Measurements from ENCODE around the gene COA5. TPM values are rescaled to one million over a fixed set of nuclear protein-coding genes. Genes with fewer than 3 reads are reported as not detected.
A peak's percentile ranks its signal among the peaks of the same experiment; 100 is the strongest.
"Not testable (repeated sequence)": the region's sequence is repeated elsewhere in the genome, so short reads cannot be mapped to it uniquely, and the experiment has no call there.

Gene COA5
- total and polyA plus RNA-seq, 2 experiments from 2014 or later, result 32.7 to 42.0 TPM

GRCh38 chr2:98605076-98605475 lies 3.2 kb downstream of the COA5 start:
- Histone ChIP-seq H3K36me3 (ENCODE audit: low read depth) (peaks cover 27% of the 10 kb centered on the region), H3K27ac (no peak overlapping the region), H3K27me3 (replicated peaks; ENCODE audit: insufficient read depth) (no peaks in the 10 kb centered on the region), H4K20me1 (ENCODE audit: insufficient read depth) (no peaks in the 10 kb centered on the region), H3F3A (ENCODE audit: insufficient read depth) (peaks cover 13% of the 10 kb centered on the region), H3K9me3 (ENCODE audit: low read depth) (no peaks in the 10 kb centered on the region), H3K4me1 (ENCODE audit: insufficient read depth) (peaks cover 17% of the 10 kb centered on the region), H2AFZ (no peak overlapping the region), H3K4me2 (ENCODE audit: unreplicated experiment) (no peak overlapping the region), H3K79me2 (ENCODE audit: insufficient read depth) (peaks cover 70% of the 10 kb centered on the region), H3K9me2 (ENCODE audit: insufficient read depth) (no peaks in the 10 kb centered on the region), H3K4me3 (no peak overlapping the region), H3K9ac (no peak overlapping the region)
- WGBS, 2 experiments (ENCODE audit: low coverage in 1 of 2, low lambda C conversion rate in 2 of 2, missing lambda C conversion rate in 2 of 2), result 43 to 44% methylated on average over 3 of the region's 3 CpGs
- in situ Hi-C loops (cut with MboI), result loop anchor here (10.0 kb wide), 1 partner anchor 190 kb away; no protein-coding TSS in a partner anchor
- TF ChIP-seq EZH2phosphoT487 (IDR thresholded peaks at IDR 0.05; ENCODE audit: insufficient read depth, low read depth), result no peak
- TF ChIP-seq EZH2 (IDR thresholded peaks at IDR 0.05; ENCODE audit: insufficient read depth, poor library complexity, severe bottlenecking), result no peak
- DNase-seq, result peak; percentile 16

GRCh38 chr2:98604547-98604946 lies 3.8 kb downstream of the COA5 start:
- Histone ChIP-seq H3K36me3 (ENCODE audit: low read depth) (peaks cover 32% of the 10 kb centered on the region), H3K4me2 (ENCODE audit: unreplicated experiment) (no peak overlapping the region), H3K79me2 (ENCODE audit: insufficient read depth) (peaks cover 65% of the 10 kb centered on the region), H3K27ac (no peak overlapping the region), H3K9me3 (ENCODE audit: low read depth) (no peaks in the 10 kb centered on the region), H3K27me3 (replicated peaks; ENCODE audit: insufficient read depth) (no peaks in the 10 kb centered on the region), H3K4me1 (ENCODE audit: insufficient read depth) (peaks cover 12% of the 10 kb centered on the region), H4K20me1 (ENCODE audit: insufficient read depth) (no peaks in the 10 kb centered on the region), H3F3A (ENCODE audit: insufficient read depth) (peaks cover 18% of the 10 kb centered on the region), H3K9ac (no peak overlapping the region), H3K4me3 (no peak overlapping the region), H3K9me2 (ENCODE audit: insufficient read depth) (no peaks in the 10 kb centered on the region), H2AFZ (no peak overlapping the region)
- in situ Hi-C loops (cut with MboI), result loop anchor here (10.0 kb wide), 1 partner anchor 190 kb away; no protein-coding TSS in a partner anchor
- WGBS, 2 experiments (ENCODE audit: low coverage in 1 of 2, low lambda C conversion rate in 2 of 2, missing lambda C conversion rate in 2 of 2), result 44 to 50% methylated on average over 2 of the region's 2 CpGs
- DNase-seq, result no peak
- TF ChIP-seq EZH2phosphoT487 (IDR thresholded peaks at IDR 0.05; ENCODE audit: insufficient read depth, low read depth) (no peak), EZH2 (IDR thresholded peaks at IDR 0.05; ENCODE audit: insufficient read depth, poor library complexity, severe bottlenecking) (no peak)

GRCh38 chr2:98601532-98602132 lies 6.7 kb downstream of the COA5 start:
- Histone ChIP-seq H3K27me3 (replicated peaks; ENCODE audit: insufficient read depth) (no peaks in the 10 kb centered on the region), H4K20me1 (ENCODE audit: insufficient read depth) (no peaks in the 10 kb centered on the region), H3K9me2 (ENCODE audit: insufficient read depth) (no peaks in the 10 kb centered on the region), H3K9ac (no peak overlapping the region), H3K9me3 (ENCODE audit: low read depth) (no peaks in the 10 kb centered on the region), H3K27ac (no peak overlapping the region), H3K4me2 (ENCODE audit: unreplicated experiment) (no peak overlapping the region), H3K4me1 (ENCODE audit: insufficient read depth) (peaks cover 13% of the 10 kb centered on the region), H2AFZ (no peak overlapping the region), H3K36me3 (ENCODE audit: low read depth) (peaks cover 41% of the 10 kb centered on the region), H3K79me2 (ENCODE audit: insufficient read depth) (peaks cover 38% of the 10 kb centered on the region), H3F3A (ENCODE audit: insufficient read depth) (peaks cover 32% of the 10 kb centered on the region), H3K4me3 (no peak overlapping the region)
- 38 to 50% methylated on average over 3 of the region's 3 CpGs for WGBS, 2 experiments (ENCODE audit: low coverage in 1 of 2, low lambda C conversion rate in 2 of 2, missing lambda C conversion rate in 2 of 2)
- no peak for TF ChIP-seq EZH2 (IDR thresholded peaks at IDR 0.05; ENCODE audit: insufficient read depth, poor library complexity, severe bottlenecking)
- no peak for TF ChIP-seq EZH2phosphoT487 (IDR thresholded peaks at IDR 0.05; ENCODE audit: insufficient read depth, low read depth)
- DNase-seq, result peak; percentile 56
- in situ Hi-C loops (cut with MboI), result loop anchor here (10.0 kb wide), 1 partner anchor 187 kb away; no protein-coding TSS in a partner anchor

GRCh38 chr2:98598781-98599428 lies 9.4 kb downstream of the COA5 start:
- TF ChIP-seq EZH2phosphoT487 (IDR thresholded peaks at IDR 0.05; ENCODE audit: insufficient read depth, low read depth), result no peak
- no peak for TF ChIP-seq EZH2 (IDR thresholded peaks at IDR 0.05; ENCODE audit: insufficient read depth, poor library complexity, severe bottlenecking)
- no peak overlapping the region for H3K4me3 ChIP-seq
- peaks cover 11% of the 10 kb centered on the region for H3K79me2 ChIP-seq (ENCODE audit: insufficient read depth)
- H3F3A ChIP-seq (ENCODE audit: insufficient read depth), result peaks cover 32% of the 10 kb centered on the region
- H2AFZ ChIP-seq, result no peak overlapping the region
- H3K36me3 ChIP-seq (ENCODE audit: low read depth), result peaks cover 39% of the 10 kb centered on the region
- peak overlapping the region; percentile 59 for H3K27ac ChIP-seq
- no peaks in the 10 kb centered on the region for H3K9me3 ChIP-seq (ENCODE audit: low read depth)
- in situ Hi-C loops (cut with MboI), result no loop called here
- H3K4me2 ChIP-seq (ENCODE audit: unreplicated experiment), result peak overlapping the region; percentile 56
- H4K20me1 ChIP-seq (ENCODE audit: insufficient read depth), result no peaks in the 10 kb centered on the region
- H3K9me2 ChIP-seq (ENCODE audit: insufficient read depth), result no peaks in the 10 kb centered on the region
- no peaks in the 10 kb centered on the region for H3K27me3 ChIP-seq (replicated peaks; ENCODE audit: insufficient read depth)
- H3K9ac ChIP-seq, result no peak overlapping the region
- 21 to 27% methylated on average over 1 of the region's 1 CpG for WGBS, 2 experiments (ENCODE audit: low coverage in 1 of 2, low lambda C conversion rate in 2 of 2, missing lambda C conversion rate in 2 of 2)
- peaks cover 12% of the 10 kb centered on the region for H3K4me1 ChIP-seq (ENCODE audit: insufficient read depth)
- DNase-seq, result peak; percentile 79

GRCh38 chr2:98594665-98595064 lies 13.6 kb downstream of the COA5 start:
- H2AFZ ChIP-seq, result not testable (repeated sequence)

More at GRCh38 chr2:98594665-98595064, 13.6 kb downstream of the COA5 start:
- H3K9me3 ChIP-seq (ENCODE audit: low read depth); H4K20me1 ChIP-seq (ENCODE audit: insufficient read depth); in situ Hi-C loops (cut with MboI); H3K4me3 ChIP-seq; H3K4me2 ChIP-seq (ENCODE audit: unreplicated experiment); H3K9me2 ChIP-seq (ENCODE audit: insufficient read depth); H3K79me2 ChIP-seq (ENCODE audit: insufficient read depth); H3K9ac ChIP-seq; H3K27ac ChIP-seq; H3K27me3 ChIP-seq (replicated peaks; ENCODE audit: insufficient read depth); DNase-seq: not testable (repeated sequence)
- peaks cover 15% of the 10 kb centered on the region for H3F3A ChIP-seq (ENCODE audit: insufficient read depth)
- 0 out of 2 replicates have a peak, but pooled peaks cover 11% of the 10 kb centered on the region for H3K36me3 ChIP-seq (ENCODE audit: low read depth)
- WGBS, 2 experiments (ENCODE audit: low coverage in 1 of 2, low lambda C conversion rate in 2 of 2, missing lambda C conversion rate in 2 of 2), result 96 to 100% methylated on average over 3 to 4 of the region's 4 CpGs
- peaks cover 12% of the 10 kb centered on the region for H3K4me1 ChIP-seq (ENCODE audit: insufficient read depth)
